Measurements from ENCODE around the gene OR4X1.
"Not testable (repeated sequence)": the region's sequence is repeated elsewhere in the genome, so short reads cannot be mapped to it uniquely, and the experiment has no call there.

The OR4X1 gene

GRCh38 chr11:48263423-48263911, at the start of gene OR4X1:
OR4X1 (plus strand) TSS chr11:48263861; CDS start chr11:48263861, 0 bp downstream.
- DNase-seq (ENCODE audit: low read depth), result no peak

GRCh38 chr11:48216510-48216909, 47.2 kb upstream of the OR4X1 start, which contains the start of gene OR4B1:
OR4B1 (plus strand) TSS chr11:48216810; CDS start chr11:48216810, 0 bp downstream.
- no peak for DNase-seq (ENCODE audit: low read depth)

GRCh38 chr11:48228761-48229160, 34.9 kb upstream of the OR4X1 start:
- DNase-seq (ENCODE audit: low read depth), result no peak

GRCh38 chr11:48230057-48230456, 33.6 kb upstream of the OR4X1 start:
- DNase-seq (ENCODE audit: low read depth), result not testable (repeated sequence)

GRCh38 chr11:48237727-48238126, 25.9 kb upstream of the OR4X1 start:
- no peak for DNase-seq (ENCODE audit: low read depth)

GRCh38 chr11:48242501-48242900, 21.2 kb upstream of the OR4X1 start:
- DNase-seq (ENCODE audit: low read depth), result no peak

- no peak for DNase-seq (ENCODE audit: low read depth)
Observed at GRCh38 chr11:48244804-48245203, 18.9 kb upstream of the OR4X1 start, which contains the start of gene OR4X2. OR4X2 (plus strand) TSS chr11:48245104; CDS start chr11:48245104, 0 bp downstream.

GRCh38 chr11:48248902-48249301, 14.8 kb upstream of the OR4X1 start:
- DNase-seq (ENCODE audit: low read depth), result no peak

- no peak for DNase-seq (ENCODE audit: low read depth)
Observed at GRCh38 chr11:48261600-48261999, 2.1 kb upstream of the OR4X1 start.

GRCh38 chr11:48270621-48271020, 7.0 kb downstream of the OR4X1 start:
- no peak for DNase-seq (ENCODE audit: low read depth)

GRCh38 chr11:48272606-48273005, 8.9 kb downstream of the OR4X1 start:
- no peak for DNase-seq (ENCODE audit: low read depth)

GRCh38 chr11:48305923-48306322, 42.3 kb downstream of the OR4X1 start, which contains the start of gene OR4S1:
OR4S1 (plus strand) TSS chr11:48306223; CDS start chr11:48306223, 0 bp downstream.
- DNase-seq (ENCODE audit: low read depth), result no peak

- peak; percentile 45 for DNase-seq (ENCODE audit: low read depth)
Observed at GRCh38 chr11:48307760-48308386, 44.2 kb downstream of the OR4X1 start.

GRCh38 chr11:48313590-48313989, 49.9 kb downstream of the OR4X1 start:
- not testable (repeated sequence) for DNase-seq (ENCODE audit: low read depth)

Measured in iris pigment epithelial cell (primary cell).